ENCODE data around the gene TMLHE.

DNA sequence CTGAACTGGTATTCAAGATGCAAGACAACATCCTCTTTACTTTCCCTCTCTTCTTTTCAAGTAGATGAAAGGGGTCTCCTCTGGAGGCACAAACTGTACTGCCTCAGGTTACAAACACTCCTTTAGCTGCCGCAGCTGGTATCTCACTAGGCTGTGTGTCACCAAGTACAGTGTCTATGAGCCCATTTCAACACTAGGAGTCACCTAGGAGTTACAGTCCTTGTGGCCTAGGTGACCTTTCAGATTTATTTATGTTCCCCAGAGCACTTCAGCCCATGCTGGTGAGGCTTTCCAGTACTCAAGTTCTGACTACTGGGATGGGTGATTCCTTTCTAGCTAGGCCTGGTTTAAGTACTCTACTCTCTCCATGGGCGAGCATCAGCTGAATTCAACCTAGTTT lies 32.4 kb upstream of the TMLHE start:
- TF ChIP-seq, protein P1, sequence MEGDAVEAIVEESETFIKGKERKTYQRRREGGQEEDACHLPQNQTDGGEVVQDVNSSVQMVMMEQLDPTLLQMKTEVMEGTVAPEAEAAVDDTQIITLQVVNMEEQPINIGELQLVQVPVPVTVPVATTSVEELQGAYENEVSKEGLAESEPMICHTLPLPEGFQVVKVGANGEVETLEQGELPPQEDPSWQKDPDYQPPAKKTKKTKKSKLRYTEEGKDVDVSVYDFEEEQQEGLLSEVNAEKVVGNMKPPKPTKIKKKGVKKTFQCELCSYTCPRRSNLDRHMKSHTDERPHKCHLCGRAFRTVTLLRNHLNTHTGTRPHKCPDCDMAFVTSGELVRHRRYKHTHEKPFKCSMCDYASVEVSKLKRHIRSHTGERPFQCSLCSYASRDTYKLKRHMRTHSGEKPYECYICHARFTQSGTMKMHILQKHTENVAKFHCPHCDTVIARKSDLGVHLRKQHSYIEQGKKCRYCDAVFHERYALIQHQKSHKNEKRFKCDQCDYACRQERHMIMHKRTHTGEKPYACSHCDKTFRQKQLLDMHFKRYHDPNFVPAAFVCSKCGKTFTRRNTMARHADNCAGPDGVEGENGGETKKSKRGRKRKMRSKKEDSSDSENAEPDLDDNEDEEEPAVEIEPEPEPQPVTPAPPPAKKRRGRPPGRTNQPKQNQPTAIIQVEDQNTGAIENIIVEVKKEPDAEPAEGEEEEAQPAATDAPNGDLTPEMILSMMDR (IDR thresholded peaks at IDR 0.05), result no peak
- no peak for TF ChIP-seq POLR2A (IDR thresholded peaks at IDR 0.05)
